GM12873 (cell line): ENCODE measurements around the gene CXXC1.

Experiments
- CTCF ChIP-seq: IDR thresholded peaks from 2 replicates; pipeline ENCODE4 v1.5.1; 2012; ENCODE audit warnings: low read depth, mild to moderate bottlenecking, moderate library complexity, low read length, control low read depth; ENCODE audit not compliant: insufficient read depth; ENCODE audit errors: missing control alignments

The CXXC1 gene

GRCh38 chr18:50306944-50307343, 19.5 kb upstream of the CXXC1 start:
- no peak for TF ChIP-seq CTCF

- no peak for TF ChIP-seq CTCF
Observed at GRCh38 chr18:50301074-50301473, 13.6 kb upstream of the CXXC1 start.

GRCh38 chr18:50299626-50300388, 12.3 kb upstream of the CXXC1 start:
- TF ChIP-seq CTCF, result no peak

- no peak for TF ChIP-seq CTCF
Observed at GRCh38 chr18:50298443-50299284, 11.2 kb upstream of the CXXC1 start.

- TF ChIP-seq CTCF, result no peak
Observed at GRCh38 chr18:50297621-50298442, 10.3 kb upstream of the CXXC1 start.

GRCh38 chr18:50293039-50293438, 5.5 kb upstream of the CXXC1 start:
- no peak for TF ChIP-seq CTCF

- TF ChIP-seq CTCF, result no peak
Observed at GRCh38 chr18:50289108-50289443, 1.6 kb upstream of the CXXC1 start.
